ENCODE measurements around the gene LSMEM2. TPM values are rescaled to one million over a fixed set of nuclear protein-coding genes. Genes with fewer than 3 reads are reported as not detected.

Gene LSMEM2
- total and polyA plus RNA-seq, 2 of the 8 experiments (the other 6 are each of a cell fraction or from before 2014, with no cell fraction given) = 0.58 to 0.68 TPM

DNA sequence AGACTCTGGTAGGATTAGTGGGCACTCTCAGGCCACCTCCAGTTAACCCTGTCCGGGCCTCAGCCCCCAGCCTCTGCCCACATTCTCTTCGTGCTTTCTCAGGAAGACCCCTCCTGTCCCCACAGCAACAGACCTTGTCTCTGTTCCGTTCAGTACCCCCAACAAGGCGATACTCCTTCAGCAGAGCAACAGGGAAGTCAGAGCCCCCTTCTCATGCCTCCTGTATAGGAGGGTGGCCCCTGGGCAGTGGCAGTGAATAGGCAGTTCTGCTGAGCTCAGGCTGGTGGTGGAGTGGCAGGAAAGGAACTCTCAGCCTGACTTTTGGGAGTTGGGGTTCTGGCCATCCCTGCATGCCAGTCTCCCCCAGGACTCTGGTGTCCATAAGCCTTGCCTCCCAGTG lies 9.4 kb upstream of the LSMEM2 start (continued):
- TF ChIP-seq SP4 (IDR thresholded peaks at IDR 0.05; ENCODE audit: low read length) = no peak
- no peak for TF ChIP-seq CREB1 (IDR thresholded peaks at IDR 0.05)
- TF ChIP-seq KDM4A (IDR thresholded peaks at IDR 0.05; ENCODE audit: low read depth, low read length, severe bottlenecking) = no peak
- TF ChIP-seq HDAC2 (IDR thresholded peaks at IDR 0.05; ENCODE audit: borderline replicate concordance in 1 of 2, low read depth in 2 of 2, low read length in 2 of 2) = no peak
- TF ChIP-seq NRF1 (IDR thresholded peaks at IDR 0.05; ENCODE audit: low read depth, low read length) = no peak
